GM12878 (cell line): Measurements from ENCODE around the gene ADGRG1. TPM values are rescaled to one million over a fixed set of nuclear protein-coding genes. Genes with fewer than 3 reads are reported as not detected.

Experiments
- ATAC-seq: fragments of 200-7000 bp; cut with Tn5 transposase; 3 replicates; pipeline ENCODE4 v1.9.1; 2020; ENCODE audit warnings: mild to moderate bottlenecking, moderate library complexity
- BruUV-seq: library from RNA; stranded (reverse); fragments of 400-500 nt; replicated peaks from 2 replicates; lab custom pipeline; 2021; lab: Mats Ljungman, UMichigan
- CTCF ChIA-PET: fragments of 300-600 bp; sonication (Branson Sonifier 250); formaldehyde crosslinking; extraction: SDS; loops from one replicate; lab custom pipeline; 2021; ENCODE audit warnings: inconsistent platforms; lab: Yijun Ruan, JAX
- POLR2A ChIA-PET: fragments of 350-600 bp; formaldehyde crosslinking; extraction: SDS; loops from one replicate; lab custom pipeline; 2021; ENCODE audit warnings: inconsistent platforms; lab: Charles Lee
- RAD21 ChIA-PET: fragments of 300-600 bp; sonication (Branson Sonifier 250); formaldehyde crosslinking; loops from one replicate; lab custom pipeline; 2023; ENCODE audit warnings: antibody characterized with exemption; ENCODE audit not compliant: unreplicated experiment; lab: Charles Lee
- SMC1A ChIA-PET: fragments of 300-600 bp; sonication (Branson Sonifier 250); formaldehyde crosslinking; loops from one replicate; lab custom pipeline; 2023; ENCODE audit not compliant: unreplicated experiment, uncharacterized antibody; lab: Charles Lee
- DNase-seq: peaks from one replicate; pipeline ENCODE4 v3.0.0-alpha.2; 2011; ENCODE audit warnings: low read depth, low spot score
- FAIRE-seq: peaks from 3 replicates; lab custom pipeline; 2011; peaks lifted over from hg19 to GRCh38; lab: Jason Lieb, UNC
- H2AFZ ChIP-seq: 2 replicates; pipeline ENCODE4 v1.6.0; 2011; ENCODE audit warnings: low read depth, low read length, control low read depth; ENCODE audit not compliant: control insufficient read depth
- H3K27ac ChIP-seq: 2 replicates; pipeline ENCODE4 v1.5.1; 2011; ENCODE audit warnings: control low read depth; ENCODE audit not compliant: control insufficient read depth, insufficient read depth
- H3K27me3 ChIP-seq, 2 experiments: replicated peaks in 1 of 2; 2 replicates each; pipeline versions ENCODE4 v1.6.0 to v1.6.1; 2011; ENCODE audit warnings: low read length in 1 of 2; ENCODE audit not compliant: control insufficient read depth in 2 of 2, insufficient read depth in 2 of 2
- H3K36me3 ChIP-seq, 2 experiments: 2 replicates each; pipeline ENCODE4 v1.5.1; 2011; ENCODE audit warnings: low read length in 1 of 2; ENCODE audit not compliant: control insufficient read depth in 2 of 2, insufficient read depth in 2 of 2
- H3K4me1 ChIP-seq: 2 replicates; pipeline ENCODE4 v1.6.1; 2011; ENCODE audit warnings: mild to moderate bottlenecking, low read length, moderate library complexity, mixed read lengths; ENCODE audit not compliant: control insufficient read depth, insufficient read depth
- H3K4me2 ChIP-seq: 2 replicates; pipeline ENCODE4 v1.6.0; 2011; ENCODE audit warnings: control low read depth; ENCODE audit not compliant: control insufficient read depth, insufficient read depth
- H3K4me3 ChIP-seq: fragments of 200-600 bp; sonication (generic); 2 replicates; pipeline ENCODE4 v1.5.1; 2016
- H3K79me2 ChIP-seq: 2 replicates; pipeline ENCODE4 v1.6.0; 2011; ENCODE audit warnings: low read length; ENCODE audit not compliant: control insufficient read depth, insufficient read depth
- H3K9ac ChIP-seq: 2 replicates; pipeline ENCODE4 v1.8.0; 2011; ENCODE audit warnings: low read length, control low read depth, mixed read lengths; ENCODE audit not compliant: control insufficient read depth, insufficient read depth
- H3K9me3 ChIP-seq: replicated peaks from 3 replicates; pipeline ENCODE4 v1.5.1; 2011; ENCODE audit warnings: mild to moderate bottlenecking, low read length; ENCODE audit not compliant: control insufficient read depth, insufficient read depth
- H4K20me1 ChIP-seq: 2 replicates; pipeline ENCODE4 v1.6.0; 2011; ENCODE audit not compliant: control insufficient read depth, insufficient read depth
- BHLHE40 ChIP-seq, 2 experiments: fragments of 450-650 bp in 1 of 2; IDR thresholded peaks; 2 replicates each; pipeline ENCODE4 v1.6.1; 2011 to 2017; ENCODE audit warnings: low read depth in 2 of 2, borderline replicate concordance in 1 of 2, improper control_type of control experiment in 1 of 2, low read length in 1 of 2, mild to moderate bottlenecking in 1 of 2
- CHD2 ChIP-seq: IDR thresholded peaks from 2 replicates; pipeline ENCODE4 v1.6.1; 2011; ENCODE audit warnings: low read depth, low read length, improper control_type of control experiment, borderline replicate concordance
- CUX1 ChIP-seq: IDR thresholded peaks from 2 replicates; pipeline ENCODE4 v1.6.1; 2012; ENCODE audit warnings: improper control_type of control experiment, low read depth, low read length; ENCODE audit not compliant: insufficient replicate concordance
- EP300 ChIP-seq, 2 experiments: fragments of 150-350 bp in 1 of 2; IDR thresholded peaks; 2 replicates each; pipeline ENCODE4 v1.6.1; 2011 to 2012; ENCODE audit warnings: low read depth in 2 of 2, low read length in 2 of 2, borderline replicate concordance in 1 of 2, improper control_type of control experiment in 1 of 2, inconsistent platforms in 1 of 2; ENCODE audit not compliant: control insufficient read depth in 1 of 2
- HDAC6 ChIP-seq: fragments of 200-600 bp; sonication (generic); IDR thresholded peaks from one replicate; pipeline ENCODE4 v1.8.0; 2017; ENCODE audit warnings: antibody characterized with exemption; ENCODE audit not compliant: unreplicated experiment
- IKZF1 ChIP-seq: fragments of 450-650 bp; conservative IDR thresholded peaks from 2 replicates; pipeline ENCODE4 v1.6.1; 2017; ENCODE audit warnings: antibody characterized with exemption, mild to moderate bottlenecking
- IKZF2 ChIP-seq, 2 experiments: fragments of 450-650 bp; IDR thresholded peaks; 2 replicates each; pipeline ENCODE4 v1.6.1; 2017; ENCODE audit warnings: mild to moderate bottlenecking in 2 of 2, moderate library complexity in 2 of 2
- MTA2 ChIP-seq: fragments of 450-650 bp; IDR thresholded peaks from 2 replicates; pipeline ENCODE4 v1.6.1; 2016; ENCODE audit warnings: low read depth, mild to moderate bottlenecking, moderate library complexity
- NR2F1 ChIP-seq: fragments of 450-650 bp; conservative IDR thresholded peaks from 2 replicates; pipeline ENCODE4 v1.6.1; 2017; ENCODE audit warnings: mild to moderate bottlenecking
- PAX5 ChIP-seq: IDR thresholded peaks from 2 replicates; pipeline ENCODE4 v1.6.1; 2011; ENCODE audit warnings: low read depth, low read length, borderline replicate concordance
- POLR2A ChIP-seq: IDR thresholded peaks from 2 replicates; pipeline ENCODE4 v1.6.1; 2011; ENCODE audit warnings: low read depth, mild to moderate bottlenecking, low read length
- SPI1 ChIP-seq: IDR thresholded peaks from 2 replicates; pipeline ENCODE4 v1.6.1; 2011; ENCODE audit warnings: low read depth, mild to moderate bottlenecking, low read length, moderate library complexity, borderline replicate concordance; ENCODE audit not compliant: insufficient read depth
- WGBS: methylation state at CpG from one replicate; pipeline ENCODE4 v1.1.6; 2016; ENCODE audit warnings: low lambda C conversion rate; ENCODE audit not compliant: insufficient replicate concordance, insufficient coverage; ENCODE audit errors: missing lambda C conversion rate; 5-methylcytosine and 5-hydroxymethylcytosine counted together
- in situ Hi-C: fragments of 300-500 bp; cut with MboI; formaldehyde crosslinking; loops from 9 replicates; pipeline ENCODE4 v1.14.3; 2018; ENCODE audit warnings: mixed read lengths
- intact Hi-C: fragments of 100-400 bp; cut with micrococcal nuclease; formaldehyde crosslinking; loops from one replicate; pipeline ENCODE4 v1.14.2; 2022; ENCODE audit not compliant: unreplicated experiment
- polyA plus RNA-seq, 11 experiments: library from polyadenylated mRNA; depleted of rRNA in 4 of 11; unstranded in 6 of 11; stranded (reverse) in 5 of 11; fragments of >200 nt; fragmentation: Nextera tagmentation in 4 of 11; fragmentation: Illumina TruSeq in 1 of 11; extraction: Ambion mirVana in 4 of 11; extraction: Trizol in 1 of 11; gene quantifications; 1 replicate in 1 of 11; 2 replicates in 10 of 11; pipeline versions ENCODE4 v1.2.1 to v1.2.3, GENCODE V29; 2011 to 2016; ENCODE audit warnings: inconsistent platforms in 2 of 11, missing spikeins in 2 of 11, low read depth in 1 of 11
- total RNA-seq, 4 experiments: library from RNA; depleted of rRNA in 3 of 4; stranded (reverse); fragments of >200 nt in 3 of 4; fragmentation: Illumina TruSeq in 1 of 4; extraction: Trizol in 1 of 4; gene quantifications; 2 replicates each; pipeline versions ENCODE4 v1.2.1 to v1.2.3, GENCODE V29; 2013 to 2021

ADGRG1 gene
- total and polyA plus RNA-seq, 10 of the 15 experiments (the other 5 are each of a cell fraction or from before 2014, with no cell fraction given) = 0.07 to 2.0 (median 0.75) TPM

- H3K9me3 ChIP-seq = peaks cover 3% of the 10 kb centered on the region; the same call in 1 of the 3 replicates
- no peak overlapping the region for H3K4me3 ChIP-seq
- no peak overlapping the region; the same call in 1 of the 2 replicates for H2AFZ ChIP-seq
- POLR2A ChIA-PET = interaction anchor here (1.1 to 1.2 kb wide), 2 partner anchors 56 to 143 kb away, joined by 3 read pairs; partner anchors contain the start of genes CCDC102A and KATNB1
- intact Hi-C loops = loop anchor here (5.0 kb wide), 1 partner anchor 410 kb away; the partner anchor contains the start of genes USB1 and ZNF319
- 2% methylated on average over 4 of the region's 4 CpGs for WGBS
- H3K4me1 ChIP-seq = peaks cover 23% of the 10 kb centered on the region
- DNase-seq = no peak
- in situ Hi-C loops = no loop called here
- H3K79me2 ChIP-seq = no peaks in the 10 kb centered on the region
- no peaks in the 10 kb centered on the region for H4K20me1 ChIP-seq
- RAD21 ChIA-PET = interaction anchor here (0.9 to 6.4 kb wide), 5 partner anchors 9 to 293 kb away, joined by 3 to 75 read pairs (median 40); no protein-coding TSS in a partner anchor
- no peak for FAIRE-seq
- CTCF ChIA-PET = interaction anchor here (0.7 to 14.8 kb wide), 11 partner anchors 10 to 407 kb away, joined by 3 to 197 read pairs (median 6); partner anchors contain the start of gene CCDC102A
- SMC1A ChIA-PET = interaction anchor here (0.5 to 5.9 kb wide), 6 partner anchors 9 to 534 kb away, joined by 3 to 53 read pairs (median 32); no protein-coding TSS in a partner anchor
- H3K27ac ChIP-seq = no peak overlapping the region
- no peaks in the 10 kb centered on the region for H3K27me3 ChIP-seq
- no TSS peak for BruUV-seq
- peak; percentile 67 for ATAC-seq
- H3K36me3 ChIP-seq = no peaks in the 10 kb centered on the region
- H3K4me2 ChIP-seq = no peak overlapping the region
- H3K9ac ChIP-seq = no peak overlapping the region
- TF ChIP-seq IKZF1 (peak; percentile 64), CUX1 (no peak), MTA2 (0 out of 2 replicates have a peak, but pooled peaks have one; percentile 25), EP300 (IDR thresholded peaks at IDR 0.05; ENCODE audit: borderline replicate concordance in 1 of 2, control insufficient read depth in 1 of 2, low read depth in 2 of 2, low read length in 2 of 2) (peak in 1 of 2 experiments; percentile 37; a peak in 1 of 4 replicates), SPI1 (peak; percentile 25; the same call in 1 of the 2 replicates), CHD2 (no peak), BHLHE40 (IDR thresholded peaks at IDR 0.05; ENCODE audit: borderline replicate concordance in 1 of 2, low read depth in 2 of 2, low read length in 1 of 2) (peak in 1 of 2 experiments; percentile 6; a peak in 1 of 4 replicates), IKZF2 (IDR thresholded peaks at IDR 0.05) (peak; percentile 64 to 72; a peak in 2 of 4 replicates), PAX5 (peak; percentile 15; the same call in 1 of the 2 replicates), HDAC6 (no peak), POLR2A (peak; percentile 22; the same call in 1 of the 2 replicates), NR2F1 (0 out of 2 replicates have a peak, but pooled peaks have one; percentile 21)
These were observed 35.8 kb upstream of the ADGRG1 start for GRCh38 chr16:57592591-57593003.
